Left hindlimb (tissue), 1 donor: ENCODE results near the gene CRAMP1.

Source experiments
- DNase-seq: peaks from one replicate; pipeline ENCODE4 v3.0.0-alpha.2; 2018

Gene CRAMP1

DNA sequence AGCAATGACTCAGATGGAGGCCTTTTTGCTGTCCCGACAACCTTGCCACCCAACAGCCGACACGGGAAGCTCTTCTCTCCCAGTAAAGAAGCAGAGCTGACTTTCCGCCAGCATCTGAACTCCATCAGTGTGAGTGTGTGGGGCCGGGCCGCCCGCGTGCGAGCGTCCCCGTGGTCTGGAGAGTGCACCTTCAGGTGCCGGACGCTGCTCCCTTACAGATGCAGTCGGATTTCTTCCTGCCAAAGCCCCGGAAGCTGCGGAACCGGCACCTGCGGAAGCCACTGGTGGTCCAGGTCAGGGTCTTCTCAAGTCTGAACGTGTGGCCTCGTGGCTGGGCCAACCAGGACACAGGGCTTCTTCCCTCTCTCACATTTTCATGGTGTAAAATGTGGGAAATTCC, 50.4 kb downstream of the CRAMP1 start:
- no peak for DNase-seq

GRCh38 chr16:1665829-1666228, 53.7 kb downstream of the CRAMP1 start:
- DNase-seq: no peak

DNA sequence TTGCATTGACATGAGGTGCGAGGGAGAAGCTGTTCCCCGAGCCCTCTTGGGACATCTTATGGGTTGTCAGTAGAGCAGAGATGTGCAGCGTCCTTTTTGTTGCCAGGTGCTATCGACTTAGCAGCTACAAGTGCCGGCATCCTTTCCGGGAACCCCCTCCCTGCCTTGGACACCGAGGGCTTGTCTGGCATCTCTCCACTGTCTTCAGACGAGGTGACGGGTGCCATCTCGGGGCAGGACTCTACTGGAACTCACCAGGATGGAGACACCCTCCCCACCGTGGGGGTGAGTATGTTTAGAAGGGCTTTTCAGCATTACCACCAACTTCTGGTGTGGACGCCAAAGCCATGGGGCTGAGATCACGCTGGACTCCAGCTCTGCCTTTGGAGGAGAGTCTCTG, 54.2 kb downstream of the CRAMP1 start:
- no peak for DNase-seq

DNA sequence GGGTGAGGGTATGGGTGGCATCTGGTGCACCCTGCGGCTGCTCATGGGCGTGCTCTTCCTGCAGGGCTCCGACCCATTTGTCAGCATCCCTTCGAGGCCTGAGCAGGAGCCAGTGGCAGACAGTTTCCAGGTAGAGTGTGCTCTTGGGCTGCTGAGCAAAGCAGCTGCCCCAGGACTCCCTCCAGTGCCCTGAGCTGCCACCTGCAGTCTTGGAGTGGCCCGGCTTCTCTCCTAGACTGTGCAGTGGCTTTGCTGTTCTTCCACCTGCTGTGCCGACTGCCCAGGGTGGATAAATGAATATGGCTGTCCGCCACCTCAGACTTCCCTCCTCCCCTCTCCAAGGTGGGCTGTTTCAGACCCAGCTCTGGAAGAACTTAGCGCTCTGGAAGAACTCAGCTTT, 55.1 kb downstream of the CRAMP1 start:
- DNase-seq: no peak

DNA sequence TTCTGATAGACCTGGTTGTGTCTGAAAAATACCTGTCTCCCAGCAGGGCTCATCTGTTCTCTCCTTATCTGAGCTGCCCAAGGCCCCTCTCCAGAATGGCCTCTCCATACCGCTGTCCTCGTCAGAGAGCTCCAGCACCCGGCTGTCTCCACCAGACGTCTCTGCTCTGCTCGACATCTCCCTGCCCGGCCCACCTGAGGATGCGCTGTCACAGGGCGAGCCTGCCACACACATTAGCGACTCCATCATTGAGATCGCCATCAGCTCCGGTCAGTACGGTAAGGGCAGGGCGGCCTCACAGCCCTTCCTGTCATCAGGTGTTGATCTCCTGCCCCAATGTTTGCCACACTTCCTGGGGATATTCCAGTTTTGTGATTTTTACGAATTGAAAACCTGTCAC, 55.8 kb downstream of the CRAMP1 start:
- no peak for DNase-seq

DNA sequence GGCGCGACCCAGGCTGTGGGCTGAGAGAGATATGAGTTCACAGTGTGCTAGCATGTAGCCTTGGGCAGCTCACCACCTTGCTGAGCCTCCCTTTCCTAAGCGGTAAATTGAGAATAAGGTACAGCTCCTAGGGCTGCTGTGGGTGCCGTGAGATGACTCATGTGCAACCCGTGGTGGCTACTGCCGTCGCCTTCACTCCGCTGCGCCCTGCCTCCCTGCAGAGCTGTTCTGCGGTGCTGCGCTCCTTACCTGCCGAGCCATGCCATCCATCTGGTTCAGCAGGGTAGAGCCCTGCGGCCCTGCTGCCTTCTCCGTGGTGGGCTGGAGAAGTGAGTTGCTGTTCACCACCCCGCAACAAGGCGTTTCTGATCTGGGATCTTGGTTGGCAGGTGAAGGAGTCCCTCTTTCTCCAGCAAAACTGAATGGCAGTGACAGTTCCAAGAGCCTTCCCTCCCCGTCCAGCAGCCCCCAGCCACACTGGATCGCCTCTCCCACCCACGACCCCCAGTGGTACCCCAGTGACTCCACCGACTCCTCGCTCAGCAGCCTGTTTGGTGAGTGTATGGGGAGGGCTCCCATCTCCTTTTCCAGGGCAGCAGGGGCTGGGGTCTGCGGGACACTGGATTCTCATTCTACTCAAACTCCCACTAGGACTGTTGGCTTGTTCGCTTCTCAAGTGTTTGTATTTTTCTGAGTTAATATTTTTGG, 56.6 kb downstream of the CRAMP1 start:
- DNase-seq: no peak

- DNase-seq: no peak
These were observed 57.5 kb downstream of the CRAMP1 start for GRCh38 chr16:1669698-1670097.

DNA sequence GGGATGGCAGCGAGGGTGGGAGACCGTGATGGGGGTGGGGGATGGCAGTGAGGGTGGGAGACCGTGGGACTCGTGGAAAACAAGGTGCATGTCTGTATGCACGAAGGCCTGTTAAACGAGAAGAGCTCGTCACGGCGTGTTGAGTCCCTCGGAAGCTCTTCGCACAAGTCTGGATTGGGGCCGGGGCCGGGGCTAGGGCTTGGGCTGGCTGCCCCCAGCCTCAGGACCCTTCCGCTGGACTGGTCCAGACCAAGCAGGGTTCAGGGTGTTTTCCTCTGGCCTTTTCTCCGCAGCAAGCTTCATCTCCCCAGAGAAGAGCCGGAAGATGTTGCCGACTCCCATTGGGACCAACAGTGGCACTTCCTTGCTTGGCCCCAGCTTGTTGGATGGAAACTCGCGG, 58.2 kb downstream of the CRAMP1 start:
- no peak for DNase-seq

GRCh38 chr16:1670866-1671265, 58.7 kb downstream of the CRAMP1 start:
- no peak for DNase-seq

- DNase-seq: no peak
These were observed 61.4 kb downstream of the CRAMP1 start for GRCh38 chr16:1673424-1674151.

GRCh38 chr16:1674306-1674705, 62.1 kb downstream of the CRAMP1 start:
- DNase-seq: no peak

DNA sequence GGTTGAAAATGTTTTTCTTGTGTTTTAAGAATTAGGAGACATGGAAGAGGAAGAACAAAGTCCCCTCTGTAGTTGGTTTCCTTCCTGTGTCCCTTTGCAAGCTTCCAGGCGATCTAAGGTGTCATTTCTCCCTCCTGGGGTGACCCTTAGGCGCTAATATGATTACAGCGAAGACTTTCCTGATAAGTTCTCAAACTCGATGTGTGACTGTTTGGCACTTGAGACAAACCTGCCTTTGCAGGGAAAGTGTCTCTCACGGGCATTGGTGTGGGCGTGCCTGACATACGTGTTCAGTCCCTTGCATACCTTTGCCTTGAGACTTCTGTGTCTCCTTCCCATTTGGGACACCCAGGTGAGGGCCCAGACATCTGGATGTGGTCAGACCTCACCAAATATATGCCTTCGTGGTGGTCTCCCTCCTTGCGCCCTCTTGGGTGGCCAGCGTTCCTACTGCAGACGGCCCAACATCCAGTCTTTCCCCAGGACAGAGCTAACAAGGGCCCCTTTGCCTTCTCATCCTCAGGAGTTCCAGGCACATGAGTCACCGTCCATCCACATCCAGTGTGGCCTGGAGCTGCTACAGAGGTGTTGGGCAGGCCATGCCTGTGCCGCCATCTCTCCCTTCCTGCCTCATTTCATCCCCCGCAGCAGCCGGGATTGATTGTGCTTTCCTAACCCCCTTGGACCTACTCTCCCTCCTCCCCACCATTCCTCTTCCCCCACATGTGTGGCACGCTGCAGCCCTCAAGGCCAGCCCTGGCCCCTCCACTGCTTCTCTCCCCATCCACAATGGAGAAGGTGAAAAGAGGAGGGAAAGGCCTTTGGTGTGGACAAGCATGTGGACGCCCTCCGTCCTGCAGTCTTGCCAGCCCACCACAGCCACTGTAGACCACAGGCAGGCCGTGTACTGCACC, 62.8 kb downstream of the CRAMP1 start:
- no peak for DNase-seq

- no peak for DNase-seq
These were observed 64.5 kb downstream of the CRAMP1 start for GRCh38 chr16:1676661-1677060.

DNA sequence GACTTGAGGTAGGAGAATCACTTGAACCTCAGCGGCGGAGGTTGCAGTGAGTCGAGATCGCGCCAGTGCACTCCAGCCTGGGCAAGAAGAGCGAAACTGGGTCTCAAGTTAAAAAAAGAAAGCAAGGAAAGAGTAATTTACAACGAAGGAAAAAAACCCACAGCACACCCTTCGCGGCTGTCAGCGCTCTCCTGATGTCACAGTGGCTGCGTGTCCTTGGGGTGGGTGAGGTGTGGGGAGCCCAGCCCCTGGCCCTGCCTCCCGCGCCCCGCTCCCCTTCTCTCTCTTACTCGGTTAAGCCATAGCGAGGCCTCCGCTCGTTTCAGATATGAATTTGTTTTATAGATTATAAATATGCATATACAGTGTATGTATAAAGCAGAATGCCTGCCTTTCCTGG, 65.2 kb downstream of the CRAMP1 start:
- DNase-seq: no peak

GRCh38 chr16:1677942-1678499, 65.9 kb downstream of the CRAMP1 start, which contains the start of gene JPT2:
JPT2 (plus strand) TSS chr16:1678279; CDS start chr16:1678313, 34 bp downstream.
- peak; percentile 94 for DNase-seq

DNA sequence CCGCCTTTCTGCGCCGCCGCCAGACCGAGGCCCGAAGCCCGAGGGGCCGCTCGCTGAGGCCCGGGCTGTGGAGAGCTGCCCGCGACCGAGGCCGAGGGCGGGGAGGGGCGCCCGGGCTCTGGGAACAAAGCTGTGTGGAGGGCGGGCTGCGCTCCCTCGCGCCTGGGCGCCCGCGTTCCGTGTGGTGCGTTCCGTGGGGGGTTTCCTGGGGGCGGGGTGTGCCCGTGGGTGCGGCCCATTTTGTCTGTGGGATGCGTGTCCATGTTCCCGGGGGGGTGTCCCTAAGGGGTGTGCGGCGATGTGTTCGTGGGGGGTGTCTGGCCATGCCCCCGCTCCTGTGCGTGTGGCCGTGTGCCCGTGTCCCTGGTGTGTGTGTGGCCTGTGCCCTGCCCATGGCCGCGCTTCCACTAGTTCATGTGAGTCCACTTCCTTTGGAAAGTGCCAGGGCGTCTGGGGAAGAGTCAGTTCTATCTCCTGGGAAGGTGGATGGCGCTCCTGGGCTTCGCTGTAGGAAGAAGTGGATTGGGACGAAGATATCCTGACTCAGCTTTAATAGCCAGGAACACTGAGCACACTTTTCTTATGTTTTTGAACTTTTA, 66.4 kb downstream of the CRAMP1 start:
- DNase-seq: no peak

DNA sequence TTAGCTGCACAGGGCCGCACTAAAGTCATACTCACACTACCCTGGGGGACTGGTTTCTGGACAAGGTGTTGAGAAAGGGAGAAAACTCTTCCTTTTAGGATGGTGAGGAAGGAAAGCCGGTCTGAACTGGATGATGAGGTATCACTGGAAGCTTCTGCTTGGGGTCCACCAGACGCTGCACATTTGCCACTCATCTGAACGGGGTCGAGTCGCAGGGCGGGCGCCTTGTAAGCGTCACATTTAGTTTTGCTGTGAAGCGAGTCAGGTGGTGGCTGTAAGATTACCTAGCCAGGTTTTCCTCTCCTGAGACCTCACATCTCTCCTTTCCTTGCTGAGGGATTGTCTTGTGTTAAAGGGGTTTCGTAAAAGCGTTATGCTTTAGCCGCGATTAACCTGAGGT, 68.2 kb downstream of the CRAMP1 start:
- DNase-seq: no peak

DNA sequence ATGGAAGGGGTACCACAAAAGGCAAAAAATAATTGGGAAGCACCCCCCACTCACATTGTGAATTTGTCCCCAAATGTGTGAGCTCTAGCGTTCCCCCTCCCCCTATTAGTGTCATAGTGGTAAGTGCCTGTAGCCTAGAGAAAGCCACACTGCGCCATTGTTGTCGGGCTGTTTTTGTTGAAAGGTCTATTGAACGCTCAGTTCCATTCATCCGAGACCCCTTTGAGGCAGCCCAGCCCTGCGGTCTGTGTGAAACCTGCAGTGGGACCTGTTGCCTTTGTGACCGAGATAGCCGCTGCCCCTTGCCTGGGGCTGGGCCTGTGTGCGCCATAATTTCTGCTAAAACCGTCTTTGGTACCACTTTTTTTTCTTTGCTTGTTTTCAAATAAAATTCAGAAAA, 68.9 kb downstream of the CRAMP1 start:
- DNase-seq: no peak

GRCh38 chr16:1687427-1688316, 75.5 kb downstream of the CRAMP1 start:
- no peak for DNase-seq

GRCh38 chr16:1688807-1689560, 76.8 kb downstream of the CRAMP1 start:
- DNase-seq: no peak

GRCh38 chr16:1689853-1690252, 77.7 kb downstream of the CRAMP1 start:
- DNase-seq: no peak
